GM12892 (cell line): ENCODE data around the gene CRYBG1.

Experiments
- POLR2A ChIP-seq: IDR thresholded peaks from 2 replicates; pipeline ENCODE4 v1.6.1; 2011; ENCODE audit warnings: low read depth, low read length, control low read depth
- TAF1 ChIP-seq: IDR thresholded peaks from 2 replicates; pipeline ENCODE4 v1.6.1; 2011; ENCODE audit warnings: low read depth, mild to moderate bottlenecking, control low read depth, low read length, borderline replicate concordance

DNA sequence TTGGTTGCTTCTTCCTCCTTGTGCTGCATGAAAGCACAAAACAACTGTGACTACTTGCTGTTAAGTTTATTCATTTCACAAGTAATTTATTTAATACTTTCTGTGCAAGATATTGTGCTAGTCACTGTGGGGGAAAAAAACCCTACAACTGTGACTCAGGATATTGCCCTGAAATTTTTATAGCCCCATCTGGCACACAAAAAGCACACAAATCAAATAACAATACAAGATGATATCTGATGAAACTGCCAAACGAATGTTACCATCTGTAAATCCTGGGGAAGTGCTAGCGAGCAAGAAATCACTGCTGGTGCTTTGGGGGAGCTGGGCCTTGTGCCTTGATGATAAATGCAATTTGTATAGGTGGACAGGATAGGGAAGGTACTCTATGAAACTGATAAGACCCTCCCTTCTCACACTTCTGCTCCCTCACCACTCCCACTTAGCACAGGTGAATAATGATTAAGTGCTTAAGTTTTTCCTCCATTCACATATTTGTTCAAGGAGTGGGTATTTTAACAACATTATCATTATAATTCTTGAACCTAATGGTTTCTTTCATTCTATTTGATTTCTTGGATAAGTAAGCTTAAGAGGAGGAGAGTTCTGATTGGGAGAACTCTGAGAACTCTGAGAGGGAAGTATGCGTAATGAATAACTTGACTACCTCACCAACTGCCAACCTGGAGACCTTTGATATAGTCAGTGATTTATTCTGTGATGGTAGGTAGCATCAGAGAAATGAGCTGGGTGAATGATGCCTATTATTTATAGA is 153.5 kb downstream of the CRYBG1 start:
- TF ChIP-seq POLR2A, result no peak
- no peak for TF ChIP-seq TAF1
